A673 (cell line): ENCODE results near the gene AXDND1.

Experiments
- CTCF ChIP-seq: fragments of 300-800, 200-600 bp; sonication (generic); conservative IDR thresholded peaks from 2 replicates; pipeline ENCODE4 v1.5.1; 2017; ENCODE audit warnings: low read depth, mild to moderate bottlenecking, antibody characterized with exemption, low read length, moderate library complexity, mixed read lengths
- EZH2 ChIP-seq: fragments of 200-600 bp; sonication (generic); IDR thresholded peaks from 2 replicates; pipeline ENCODE4 v1.6.1; 2017; ENCODE audit warnings: borderline replicate concordance, low read depth, mild to moderate bottlenecking, mixed read lengths, antibody characterized with exemption, low read length; ENCODE audit not compliant: poor library complexity, severe bottlenecking

GRCh38 chr1:179340918-179341317 lies 24.9 kb upstream of the AXDND1 start:
- TF ChIP-seq CTCF (no peak), EZH2 (no peak)
